ENCODE measurements around the gene MYL11.

Gene MYL11

DNA sequence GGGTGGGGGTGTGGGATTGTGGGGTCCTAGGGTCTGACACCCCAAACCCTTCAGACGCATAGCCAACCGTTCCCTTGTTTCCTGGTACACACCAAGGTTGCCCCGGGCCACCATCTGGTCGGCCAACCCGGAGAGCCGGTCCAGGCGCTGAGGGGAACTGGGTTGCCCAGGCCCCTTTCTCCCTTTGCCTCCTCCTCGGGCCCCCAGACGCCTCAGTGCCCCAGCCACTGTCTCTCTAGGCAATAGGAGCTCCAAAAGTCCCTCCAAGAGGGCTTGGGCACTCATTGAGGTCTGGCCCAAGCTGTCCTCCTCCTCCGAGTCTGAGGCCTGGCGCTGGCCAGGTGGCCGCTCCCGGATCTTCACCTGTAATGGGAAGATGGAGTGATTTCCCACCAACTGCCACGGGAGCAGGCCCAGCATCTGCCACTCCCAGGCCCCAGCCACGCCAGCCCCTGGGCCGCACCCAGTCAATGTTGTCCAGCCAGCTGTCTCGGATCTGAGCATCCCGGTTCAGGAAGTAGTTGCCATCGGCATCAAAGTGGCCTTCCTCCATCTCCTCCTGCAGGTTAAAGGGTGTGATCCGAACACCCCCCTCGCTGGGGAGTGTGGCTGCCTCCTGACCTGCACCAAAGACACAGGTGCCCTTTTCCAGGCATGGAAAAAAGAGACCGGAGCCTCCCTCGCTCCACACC, 21.0 kb upstream of the MYL11 start:
- in situ Hi-C loops (cut with MboI; ENCODE audit: low sequenced_read_pairs) = loop anchor here (5.0 kb wide), 1 partner anchor 49 kb away; no protein-coding TSS in a partner anchor

DNA sequence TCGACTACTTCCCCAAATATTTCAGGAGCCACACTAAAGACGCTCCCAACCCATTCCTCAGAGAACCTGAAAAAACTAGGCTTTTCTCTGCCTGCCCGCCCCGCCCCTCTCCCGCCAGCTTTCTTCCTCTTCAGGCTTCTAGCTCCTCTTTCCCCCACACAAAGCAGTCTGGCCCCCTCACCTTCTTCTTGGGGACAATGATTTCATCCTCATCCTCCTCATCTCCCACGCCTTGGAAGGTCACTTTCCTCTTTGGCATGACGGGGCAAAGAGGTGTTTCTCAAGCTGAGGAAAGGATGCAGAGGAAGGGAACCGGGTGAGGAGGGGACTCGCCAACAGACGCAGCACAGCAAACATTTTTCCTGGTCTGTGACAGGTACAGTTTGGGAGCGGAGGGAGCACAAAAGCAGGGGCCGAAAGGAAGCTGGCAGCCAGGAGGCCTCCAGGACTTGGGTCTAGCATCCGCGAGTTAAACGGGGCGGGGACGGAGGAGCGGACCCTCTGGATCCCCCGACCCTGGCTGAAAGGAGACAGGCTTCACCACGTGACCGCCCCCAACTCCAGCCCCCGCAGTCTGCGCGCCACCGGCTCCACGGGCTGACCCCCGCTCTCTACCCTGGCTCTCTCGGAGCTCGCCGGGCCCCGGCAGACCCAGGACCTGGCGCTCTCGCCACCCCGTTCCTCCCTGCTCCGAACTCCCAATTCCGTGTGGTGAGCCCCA, 20.0 kb upstream of the MYL11 start:
- in situ Hi-C loops (cut with MboI; ENCODE audit: low sequenced_read_pairs) = loop anchor here (5.0 kb wide), 1 partner anchor 48 kb away; no protein-coding TSS in a partner anchor

DNA sequence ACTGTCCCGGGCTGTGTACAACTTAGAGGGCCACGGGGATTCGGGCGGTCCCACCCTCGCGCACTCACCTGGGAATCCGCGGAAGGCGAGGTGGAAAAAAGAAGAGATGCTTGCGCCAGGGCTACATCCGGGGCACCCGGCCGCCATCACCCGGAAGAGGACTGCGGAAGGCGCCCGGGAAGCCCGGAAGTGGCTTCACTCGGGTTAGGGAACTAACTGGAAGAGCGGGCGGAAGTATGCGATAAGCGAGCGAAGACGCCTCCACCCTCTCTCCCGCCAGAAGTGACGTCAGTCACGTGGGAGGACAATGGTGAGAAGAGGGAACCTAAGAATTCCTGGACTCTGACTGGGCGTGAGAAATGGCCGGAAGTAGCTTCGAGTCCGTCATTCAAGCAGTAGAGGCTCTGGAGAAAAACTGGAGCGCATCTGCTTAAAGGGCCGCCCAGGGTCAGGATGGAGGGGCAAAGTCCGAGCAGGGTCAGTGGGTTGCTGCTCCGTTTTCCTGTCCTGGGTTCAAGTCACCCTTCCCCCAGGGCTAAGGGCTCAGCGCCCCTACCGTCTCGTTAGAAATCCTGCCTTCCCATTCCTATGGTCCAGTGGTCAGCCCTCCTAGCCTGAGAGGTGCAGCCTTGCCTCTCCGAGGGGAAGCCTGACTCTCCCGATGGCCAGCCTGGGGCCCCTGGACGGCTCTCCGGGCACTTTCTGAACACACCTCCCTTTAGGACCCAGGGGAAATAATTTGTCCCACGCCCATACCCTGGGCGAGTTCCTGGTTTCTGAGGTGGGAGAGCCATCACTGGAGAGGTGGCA, 19.3 kb upstream of the MYL11 start, which contains the start of gene CD2BP2:
TSS of gene CD2BP2 (minus strand) at position 165 of the 810 bp plus-strand sequence. CDS start 627 bp downstream, outside the sequence.
- in situ Hi-C loops (cut with MboI; ENCODE audit: low sequenced_read_pairs) = no loop called here

DNA sequence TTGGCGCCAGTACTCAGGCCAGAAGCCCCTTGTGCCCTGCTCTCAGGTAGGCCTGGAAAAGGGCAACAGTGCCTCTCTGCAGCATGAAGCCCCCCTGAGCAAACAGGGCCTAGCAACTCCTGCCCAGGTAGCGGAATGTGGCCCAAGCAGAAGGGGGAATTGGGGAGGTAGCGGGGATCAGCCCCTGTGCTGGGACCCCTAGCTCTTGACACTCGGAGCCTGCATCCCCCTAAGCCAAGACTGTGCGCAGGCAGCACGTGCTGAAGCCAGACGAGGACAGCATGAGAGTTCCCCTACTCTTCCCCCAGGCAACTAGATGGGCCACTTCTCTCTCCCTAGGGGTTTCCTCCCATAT, 18.7 kb upstream of the MYL11 start:
- in situ Hi-C loops (cut with MboI; ENCODE audit: low sequenced_read_pairs) = no loop called here

DNA sequence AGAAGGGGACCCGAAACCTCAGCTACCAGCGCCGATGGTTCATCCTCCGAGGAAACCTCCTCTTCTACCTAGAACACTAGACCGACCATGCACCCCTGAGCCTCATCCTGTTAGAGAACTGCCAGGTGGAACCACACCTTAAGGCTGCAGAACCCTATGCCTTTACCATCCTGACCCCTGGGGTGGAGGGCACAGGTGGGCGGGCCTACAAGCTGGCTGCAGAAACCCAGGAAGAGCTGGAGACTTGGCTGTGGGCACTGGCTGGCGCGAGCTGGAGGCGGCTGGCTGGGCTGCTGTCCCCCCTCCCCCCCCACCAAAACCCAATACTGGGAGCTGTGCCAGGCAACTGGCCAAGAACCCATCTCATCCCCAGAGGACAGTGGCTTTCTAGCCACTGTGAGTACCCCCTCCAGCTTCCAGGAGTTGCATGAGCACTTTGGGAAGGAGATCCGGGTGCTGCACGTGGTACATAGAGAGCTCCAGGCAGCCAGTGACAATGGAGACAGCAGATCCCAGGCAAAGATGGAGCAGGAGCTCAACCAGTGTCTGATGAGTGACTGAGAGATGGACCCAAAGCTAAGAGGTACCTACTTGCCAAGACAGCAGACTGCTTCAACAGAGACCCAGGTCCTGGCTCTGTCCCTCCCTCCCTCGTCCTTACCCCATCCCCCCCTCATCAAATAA, 18.1 kb upstream of the MYL11 start:
- in situ Hi-C loops (cut with MboI; ENCODE audit: low sequenced_read_pairs) = no loop called here

DNA sequence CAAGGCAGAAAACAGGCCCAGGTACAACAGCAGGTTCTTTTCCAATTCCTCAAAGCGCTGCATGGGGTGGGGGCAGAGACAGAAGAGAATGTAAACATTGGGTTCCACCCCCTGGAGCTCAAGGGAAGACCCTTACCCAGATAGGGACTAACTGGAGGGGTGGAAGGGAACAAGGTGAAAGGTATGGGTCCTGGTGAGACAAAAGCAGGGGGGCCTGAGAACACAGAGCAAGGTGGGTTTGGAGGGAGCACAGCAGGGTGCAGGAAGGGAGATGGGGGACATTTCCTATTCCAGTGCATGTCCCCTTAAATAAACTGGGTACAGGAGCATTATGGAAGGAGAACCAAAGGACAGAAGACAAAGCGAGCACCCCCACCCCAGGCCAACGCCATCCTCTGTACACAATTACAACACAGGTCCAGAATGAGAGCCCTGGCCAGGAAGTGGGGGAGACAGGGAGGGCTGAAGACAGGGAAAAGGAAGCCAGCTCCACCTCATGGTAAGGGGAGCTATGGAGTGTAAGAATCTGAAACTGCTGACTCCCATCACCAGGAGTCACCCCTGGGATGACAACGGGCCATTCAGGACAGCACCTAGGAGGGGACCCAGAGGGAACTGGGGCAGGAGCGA, 17.4 kb upstream of the MYL11 start:
- in situ Hi-C loops (cut with MboI; ENCODE audit: low sequenced_read_pairs) = no loop called here

DNA sequence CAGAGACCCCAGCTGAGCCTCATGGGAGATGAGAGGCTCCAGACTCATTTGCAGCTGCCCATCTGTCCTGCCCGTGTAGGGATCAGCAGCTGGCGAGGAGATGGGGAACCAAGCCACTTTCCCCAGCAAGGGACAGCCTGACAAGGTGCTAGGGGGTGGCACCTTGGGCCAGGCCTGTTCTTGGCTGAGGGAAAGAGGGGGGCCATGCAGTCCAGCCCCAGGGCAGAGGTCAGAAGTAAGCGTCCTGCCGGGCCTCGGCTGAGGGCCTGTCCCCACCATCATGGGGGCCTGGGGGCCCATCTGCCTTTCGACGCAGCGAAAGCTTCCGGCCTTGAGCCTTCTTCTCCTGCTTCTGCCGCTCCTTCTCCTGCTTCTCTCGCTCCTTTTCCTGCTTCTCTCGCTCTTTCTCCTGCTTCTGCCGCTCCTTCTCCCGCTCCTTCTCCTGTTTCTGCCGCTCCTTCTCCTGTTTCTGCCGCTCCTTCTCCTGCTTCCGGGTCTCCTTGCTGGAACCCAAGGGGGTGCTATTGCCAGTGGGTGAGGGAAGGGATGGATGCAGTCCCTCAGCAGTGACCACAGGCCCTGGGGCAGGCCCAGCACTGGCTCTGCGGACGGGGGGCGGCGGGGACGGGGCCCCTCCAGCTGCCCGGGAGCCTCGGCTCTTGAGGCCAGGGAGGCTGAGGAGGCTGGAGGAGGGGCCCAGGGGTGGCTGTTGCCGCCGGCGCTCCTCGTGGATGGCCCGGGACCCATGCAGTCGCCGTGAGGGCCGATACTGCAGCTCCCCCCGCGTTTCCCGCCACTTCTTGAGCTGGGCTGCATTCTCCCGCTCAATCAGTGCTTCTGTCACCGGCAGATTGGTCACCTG, 16.7 kb upstream of the MYL11 start:
- in situ Hi-C loops (cut with MboI; ENCODE audit: low sequenced_read_pairs) = no loop called here

DNA sequence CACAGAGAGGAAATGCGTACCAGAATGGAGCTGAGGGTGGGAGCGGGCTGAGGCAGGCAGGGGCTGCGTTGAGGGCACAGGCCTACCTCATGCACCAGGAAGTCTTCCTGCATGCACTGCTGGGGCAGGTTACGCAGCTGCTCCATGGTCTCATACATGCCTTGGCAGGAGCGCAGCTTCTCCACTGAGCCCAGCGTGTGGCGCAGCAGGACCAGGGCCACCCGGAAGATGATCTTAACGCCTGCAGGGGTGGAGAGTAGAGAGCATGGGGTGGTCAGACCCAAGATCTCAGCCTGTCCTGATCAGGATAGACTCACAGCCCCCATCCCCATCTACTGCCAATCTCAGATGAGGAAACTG, 16.0 kb upstream of the MYL11 start:
- in situ Hi-C loops (cut with MboI; ENCODE audit: low sequenced_read_pairs) = no loop called here

DNA sequence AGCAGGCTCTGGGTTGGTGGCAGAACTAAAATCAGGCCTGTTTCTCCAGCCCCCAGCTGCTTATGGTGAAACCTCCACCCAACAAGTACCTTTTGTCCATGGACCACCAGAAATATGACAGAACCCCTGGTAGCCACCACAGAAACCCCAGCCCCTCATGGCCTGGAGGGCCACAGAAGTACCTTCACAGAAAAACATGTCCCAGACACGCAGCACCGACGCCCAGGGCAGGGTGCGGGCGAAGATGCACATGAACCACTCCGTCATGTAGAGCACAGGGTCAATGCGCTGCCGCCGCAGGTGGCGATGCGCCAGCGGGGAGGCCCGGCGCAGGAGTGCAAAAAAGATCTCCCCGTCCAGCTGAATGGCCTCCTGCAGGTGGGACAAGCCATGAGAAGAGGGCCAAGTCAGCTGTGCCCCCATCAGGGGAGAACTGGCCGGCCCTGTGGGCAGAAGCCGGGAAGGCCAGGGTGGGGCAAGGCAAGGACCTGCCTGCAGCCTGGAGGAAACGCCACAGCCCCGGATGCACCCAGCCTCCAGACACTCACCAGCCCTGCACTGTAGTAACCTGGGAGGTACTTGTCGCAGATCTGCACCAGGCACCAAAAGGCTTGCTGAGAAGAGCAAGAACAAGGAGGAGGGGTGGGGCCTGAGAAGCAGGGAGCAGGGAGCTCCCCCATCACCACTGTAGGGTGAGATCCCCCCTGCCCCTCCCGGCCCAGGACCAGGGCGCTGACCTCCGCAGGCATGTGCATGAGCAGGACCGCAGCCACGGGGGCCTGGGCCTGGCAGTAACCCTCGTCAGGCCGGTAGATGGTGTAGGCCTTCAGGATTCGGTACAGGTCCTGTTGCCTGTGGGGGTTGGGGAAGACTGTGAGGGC, 15.4 kb upstream of the MYL11 start:
- in situ Hi-C loops (cut with MboI; ENCODE audit: low sequenced_read_pairs) = no loop called here

DNA sequence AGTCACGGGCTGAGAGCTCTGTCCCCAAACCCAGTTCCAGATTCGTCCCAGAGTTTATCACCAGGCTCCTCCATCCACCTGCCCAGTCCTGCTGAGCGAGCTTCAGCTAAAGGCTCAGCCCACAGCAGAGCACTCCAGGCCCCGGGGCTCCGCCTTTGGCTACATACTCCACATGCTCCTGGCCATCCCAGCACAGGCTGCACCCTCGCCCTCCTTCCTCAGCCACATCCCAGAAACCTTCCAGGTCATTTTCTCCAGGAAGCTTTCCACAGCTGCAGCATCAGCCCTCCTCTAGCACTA, 14.8 kb upstream of the MYL11 start:
- in situ Hi-C loops (cut with MboI; ENCODE audit: low sequenced_read_pairs) = no loop called here

DNA sequence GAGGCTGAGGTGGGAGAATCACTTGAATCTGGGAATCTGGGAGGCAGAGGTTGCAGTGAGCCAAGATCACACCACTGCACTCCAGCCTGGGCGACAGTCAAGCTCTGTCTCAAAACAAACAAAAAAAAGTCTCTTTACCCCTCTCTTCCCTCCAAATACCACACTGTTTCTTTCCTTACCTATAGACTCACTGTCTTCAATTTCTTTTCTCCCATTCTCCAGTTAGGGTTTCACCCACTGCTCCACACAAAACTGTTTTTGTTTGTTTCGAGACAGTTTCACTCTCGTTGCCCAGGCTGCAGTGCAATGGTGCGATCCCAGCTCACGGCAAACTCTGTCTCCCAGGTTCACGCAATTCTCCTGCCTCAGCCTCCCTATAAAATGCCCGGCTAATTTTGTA, 13.4 kb upstream of the MYL11 start:
- in situ Hi-C loops (cut with MboI; ENCODE audit: low sequenced_read_pairs) = no loop called here

DNA sequence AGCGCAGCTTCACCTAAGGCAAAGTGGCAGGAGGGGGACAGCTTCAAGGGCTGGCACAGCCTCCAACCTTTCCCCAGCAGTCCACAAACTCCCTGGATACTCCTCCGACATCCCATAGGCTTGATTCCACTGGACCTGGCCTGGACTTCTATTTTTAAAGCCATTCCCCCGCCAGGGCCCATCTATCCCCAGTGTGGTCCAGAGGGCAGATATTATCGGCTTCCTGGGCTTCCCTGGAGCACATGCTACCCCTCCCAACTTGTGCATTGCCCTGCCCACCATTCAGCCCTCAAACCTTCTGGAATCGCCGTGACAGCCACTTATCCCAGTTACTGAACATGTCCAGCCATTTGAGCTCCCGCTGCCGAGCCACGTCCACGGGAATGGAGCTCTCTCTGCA, 9.4 kb upstream of the MYL11 start:
- in situ Hi-C loops (cut with MboI; ENCODE audit: low sequenced_read_pairs) = no loop called here

DNA sequence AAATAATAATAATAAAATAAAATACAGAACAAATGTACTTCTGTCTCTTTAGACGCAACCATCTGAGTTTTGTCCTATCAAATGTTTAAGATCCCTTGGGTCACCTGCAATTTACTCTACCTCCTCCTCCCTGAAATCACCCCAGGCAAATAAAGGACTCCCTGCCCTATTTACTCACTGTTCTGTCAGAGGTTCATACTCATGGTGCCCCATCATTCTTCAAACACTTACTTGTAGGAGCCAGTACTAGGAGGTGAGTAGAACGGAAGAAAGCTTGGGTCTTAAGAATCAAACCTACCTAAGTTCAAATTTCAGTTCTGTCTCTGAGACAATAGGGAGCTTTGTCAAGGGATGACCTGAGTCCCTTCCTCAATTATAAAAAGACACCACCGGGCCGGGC, 8.1 kb upstream of the MYL11 start:
- in situ Hi-C loops (cut with MboI; ENCODE audit: low sequenced_read_pairs) = no loop called here

DNA sequence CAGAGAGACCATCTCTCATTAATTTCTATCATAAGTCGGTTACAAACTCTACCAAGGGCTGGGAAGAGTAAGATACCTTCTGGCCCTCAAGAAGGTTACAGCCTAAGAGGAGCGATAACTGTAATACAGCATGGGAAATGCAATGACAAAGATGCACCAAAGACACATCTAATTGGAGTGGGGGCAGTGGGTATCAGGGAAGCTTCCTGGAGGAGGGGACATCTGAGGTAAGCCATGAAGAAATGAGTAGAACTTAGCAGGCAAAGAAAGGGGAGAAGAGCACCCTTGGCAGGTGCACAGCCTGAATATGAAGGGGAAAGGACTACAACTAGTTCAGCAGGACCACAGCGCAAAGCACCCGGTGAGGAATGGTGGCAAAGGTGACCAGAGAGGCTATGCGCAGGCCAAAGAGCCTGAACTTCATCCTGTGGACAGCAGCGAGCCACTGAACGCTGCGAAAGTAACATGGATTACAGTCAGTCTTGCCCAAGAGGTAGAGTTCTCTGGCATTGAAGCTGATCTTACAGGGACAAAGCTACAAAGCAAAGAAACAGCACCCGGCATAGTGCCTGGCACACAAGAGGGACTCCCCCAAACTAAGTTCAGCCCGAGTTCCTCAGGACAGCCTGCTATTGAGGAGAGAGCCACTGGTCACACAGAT, 7.1 kb upstream of the MYL11 start:
- in situ Hi-C loops (cut with MboI; ENCODE audit: low sequenced_read_pairs) = no loop called here

DNA sequence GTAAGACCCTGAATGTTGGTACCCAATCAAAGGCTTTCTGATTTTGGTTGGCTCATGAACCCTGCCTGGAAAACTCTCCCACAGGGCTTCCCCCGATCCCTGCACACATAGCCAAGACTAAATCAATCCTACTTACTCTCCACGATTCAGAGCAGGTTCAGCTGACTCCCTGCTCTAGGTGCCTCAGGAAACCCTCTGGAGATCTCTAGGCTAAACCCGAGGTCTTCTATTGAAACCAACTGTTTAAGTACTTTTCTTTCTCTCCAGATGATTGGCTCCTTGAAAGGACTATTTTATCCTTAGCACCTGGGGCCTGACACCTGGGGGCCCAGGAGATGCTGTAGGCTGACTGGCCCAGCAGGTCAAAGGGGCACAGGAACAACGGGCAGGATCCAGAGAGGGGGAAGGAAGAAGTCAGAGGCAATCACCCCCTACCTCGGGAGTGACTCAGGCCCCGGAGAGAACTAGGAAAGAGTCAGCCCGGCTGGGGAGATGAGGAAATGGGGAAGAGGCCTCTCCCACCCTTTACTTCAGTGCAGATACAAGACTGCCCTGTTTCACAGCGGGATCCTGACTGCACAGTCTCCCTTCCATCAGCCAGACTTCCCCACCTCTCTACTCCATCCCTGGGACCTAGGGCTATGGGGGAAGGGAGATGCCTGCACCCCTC, 6.3 kb upstream of the MYL11 start:
- in situ Hi-C loops (cut with MboI; ENCODE audit: low sequenced_read_pairs) = no loop called here

DNA sequence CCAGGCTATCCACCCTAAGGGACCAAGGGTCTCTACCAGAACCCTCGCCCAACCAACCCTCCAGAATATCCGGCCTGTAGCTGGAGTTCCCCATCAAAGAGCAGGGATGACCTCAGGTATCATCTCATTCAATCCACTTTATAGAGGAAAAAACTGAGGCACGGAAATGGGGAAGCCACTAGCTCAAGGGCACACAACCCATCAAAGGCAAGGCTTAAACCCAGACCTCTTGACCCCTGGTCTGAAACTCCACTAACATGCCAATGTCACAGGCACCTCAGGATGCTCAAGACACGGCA, 5.9 kb upstream of the MYL11 start:
- in situ Hi-C loops (cut with MboI; ENCODE audit: low sequenced_read_pairs) = no loop called here

DNA sequence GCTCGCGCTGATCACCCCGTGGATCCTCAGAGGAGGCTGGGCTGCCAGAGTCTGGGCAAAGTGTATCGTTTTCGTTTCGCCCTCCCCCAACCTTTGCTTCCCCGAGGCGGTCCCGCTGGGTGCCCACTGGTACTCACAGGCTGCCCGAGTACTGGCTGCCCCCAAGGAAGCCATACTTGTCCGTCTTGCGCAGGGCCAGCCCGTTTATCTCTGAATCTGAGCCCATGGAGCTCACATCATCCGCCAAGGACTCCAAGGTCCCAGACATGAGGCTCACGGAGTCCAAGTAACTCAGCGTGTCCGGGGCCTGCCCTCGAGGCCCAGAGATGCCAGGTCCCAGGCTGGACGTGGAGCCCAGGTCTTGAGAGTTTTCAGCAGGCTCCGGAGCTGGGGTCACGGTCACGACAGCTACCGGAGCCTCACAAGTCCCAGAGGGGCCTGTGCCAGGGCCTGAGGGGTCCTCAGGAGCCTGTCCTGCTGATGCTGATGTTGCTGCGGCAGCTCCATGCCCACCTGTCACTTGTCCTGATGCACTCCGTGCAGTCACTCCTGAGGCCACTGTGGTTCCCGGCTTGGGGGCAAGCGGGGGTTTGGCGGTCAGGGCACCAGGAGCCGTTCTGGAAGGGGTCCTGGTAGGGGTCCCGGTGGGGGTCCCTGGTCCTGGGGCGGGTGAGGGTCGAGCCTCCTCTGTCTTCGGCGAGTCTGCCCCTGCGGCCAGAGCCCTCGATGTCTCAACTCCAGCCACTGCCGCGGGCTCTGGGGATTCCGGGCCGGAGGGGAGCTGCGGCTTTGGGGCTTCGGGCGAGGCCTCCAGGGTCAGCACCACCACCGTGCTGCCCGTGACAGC, 5.3 kb upstream of the MYL11 start:
- in situ Hi-C loops (cut with MboI; ENCODE audit: low sequenced_read_pairs) = no loop called here
